Right lobe of liver (tissue), 4 donors: ENCODE data around the gene DTD2.
"Not testable (repeated sequence)": the region's sequence is repeated elsewhere in the genome, so short reads cannot be mapped to it uniquely, and the experiment has no call there.

Experiments
- POLR2A ChIP-seq: fragments of 450-650 bp; IDR thresholded peaks from one replicate; pipeline ENCODE4 v1.6.1; 2017; ENCODE audit warnings: antibody characterized with exemption, mild to moderate bottlenecking
- TF ChIP-seq, protein P1 (sequence below), 4 donors: fragments of 200-600 bp in 3 of 4; fragments of 450-650 bp in 1 of 4; IDR thresholded peaks; one replicate each; pipeline versions ENCODE4 v1.5.1 to v1.8.0; 2016 to 2022; ENCODE audit warnings: antibody characterized with exemption in 4 of 4, mild to moderate bottlenecking in 2 of 4
- donor health status: DM: no; HTN: no; CAD: no.
- donor health status: DM: no; HTN: no; CAD: no.
- donor health status: DM: no; HTN: yes; CAD: no.

- TF ChIP-seq, protein P1, sequence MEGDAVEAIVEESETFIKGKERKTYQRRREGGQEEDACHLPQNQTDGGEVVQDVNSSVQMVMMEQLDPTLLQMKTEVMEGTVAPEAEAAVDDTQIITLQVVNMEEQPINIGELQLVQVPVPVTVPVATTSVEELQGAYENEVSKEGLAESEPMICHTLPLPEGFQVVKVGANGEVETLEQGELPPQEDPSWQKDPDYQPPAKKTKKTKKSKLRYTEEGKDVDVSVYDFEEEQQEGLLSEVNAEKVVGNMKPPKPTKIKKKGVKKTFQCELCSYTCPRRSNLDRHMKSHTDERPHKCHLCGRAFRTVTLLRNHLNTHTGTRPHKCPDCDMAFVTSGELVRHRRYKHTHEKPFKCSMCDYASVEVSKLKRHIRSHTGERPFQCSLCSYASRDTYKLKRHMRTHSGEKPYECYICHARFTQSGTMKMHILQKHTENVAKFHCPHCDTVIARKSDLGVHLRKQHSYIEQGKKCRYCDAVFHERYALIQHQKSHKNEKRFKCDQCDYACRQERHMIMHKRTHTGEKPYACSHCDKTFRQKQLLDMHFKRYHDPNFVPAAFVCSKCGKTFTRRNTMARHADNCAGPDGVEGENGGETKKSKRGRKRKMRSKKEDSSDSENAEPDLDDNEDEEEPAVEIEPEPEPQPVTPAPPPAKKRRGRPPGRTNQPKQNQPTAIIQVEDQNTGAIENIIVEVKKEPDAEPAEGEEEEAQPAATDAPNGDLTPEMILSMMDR (IDR thresholded peaks at IDR 0.05), result not testable (repeated sequence)
- not testable (repeated sequence) for TF ChIP-seq POLR2A
These were observed 20.1 kb downstream of the DTD2 start for GRCh38 chr14:31437045-31437691.
